Esophagus (tissue), 2 donors: Measurements from ENCODE around the gene CNN2. TPM values are rescaled to one million over a fixed set of nuclear protein-coding genes. Genes with fewer than 3 reads are reported as not detected.

Source experiments
- H3K27ac ChIP-seq, 2 donors: one replicate each; pipeline ENCODE4 v1.5.1; 2013; ENCODE audit warnings: low read depth in 2 of 2, mild to moderate bottlenecking in 2 of 2, inconsistent platforms in 1 of 2, low read length in 1 of 2, moderate library complexity in 1 of 2
- H3K27me3 ChIP-seq, 2 donors: one replicate each; pipeline ENCODE4 v1.6.1; 2013; ENCODE audit warnings: low read length in 2 of 2, control low read depth in 1 of 2, mild to moderate bottlenecking in 1 of 2; ENCODE audit not compliant: insufficient read depth in 2 of 2, control insufficient read depth in 1 of 2
- H3K36me3 ChIP-seq, 2 donors: one replicate each; pipeline ENCODE4 v1.6.1; 2013; ENCODE audit warnings: low read length in 1 of 2; ENCODE audit not compliant: control insufficient read depth in 2 of 2, insufficient read depth in 2 of 2
- H3K4me1 ChIP-seq, 2 donors: one replicate each; pipeline ENCODE4 v1.6.1; 2013; ENCODE audit warnings: low read length in 1 of 2; ENCODE audit not compliant: control insufficient read depth in 2 of 2, insufficient read depth in 2 of 2
- H3K4me3 ChIP-seq, 2 donors: one replicate each; pipeline ENCODE4 v1.5.1; 2013; ENCODE audit warnings: low read length in 2 of 2, mild to moderate bottlenecking in 2 of 2, low read depth in 1 of 2, moderate library complexity in 1 of 2
- H3K9me3 ChIP-seq, 2 donors: one replicate each; pipeline ENCODE4 v1.6.1; 2013; ENCODE audit warnings: mild to moderate bottlenecking in 2 of 2, low read depth in 1 of 2, low read length in 1 of 2, moderate library complexity in 1 of 2; ENCODE audit not compliant: control insufficient read depth in 2 of 2, insufficient read depth in 1 of 2
- WGBS, 2 donors: extraction: QIAGEN DNeasy Blood & Tissue Kit; methylation state at CpG; one replicate each; pipeline ENCODE4 v1.1.7; 2013; 5-methylcytosine and 5-hydroxymethylcytosine counted together
- polyA plus RNA-seq, 2 donors: library from polyadenylated mRNA; stranded (reverse); fragments of 200-250 nt; gene quantifications; one replicate each; pipeline ENCODE4 v1.2.3, GENCODE V29; 2013
- donor health status: healthy with polysubstance abuse.
- donor health status: Bipolar disorder and iron deficiency.

CNN2 gene
- polyA plus RNA-seq, 2 donors = 84.4 to 106 TPM

DNA sequence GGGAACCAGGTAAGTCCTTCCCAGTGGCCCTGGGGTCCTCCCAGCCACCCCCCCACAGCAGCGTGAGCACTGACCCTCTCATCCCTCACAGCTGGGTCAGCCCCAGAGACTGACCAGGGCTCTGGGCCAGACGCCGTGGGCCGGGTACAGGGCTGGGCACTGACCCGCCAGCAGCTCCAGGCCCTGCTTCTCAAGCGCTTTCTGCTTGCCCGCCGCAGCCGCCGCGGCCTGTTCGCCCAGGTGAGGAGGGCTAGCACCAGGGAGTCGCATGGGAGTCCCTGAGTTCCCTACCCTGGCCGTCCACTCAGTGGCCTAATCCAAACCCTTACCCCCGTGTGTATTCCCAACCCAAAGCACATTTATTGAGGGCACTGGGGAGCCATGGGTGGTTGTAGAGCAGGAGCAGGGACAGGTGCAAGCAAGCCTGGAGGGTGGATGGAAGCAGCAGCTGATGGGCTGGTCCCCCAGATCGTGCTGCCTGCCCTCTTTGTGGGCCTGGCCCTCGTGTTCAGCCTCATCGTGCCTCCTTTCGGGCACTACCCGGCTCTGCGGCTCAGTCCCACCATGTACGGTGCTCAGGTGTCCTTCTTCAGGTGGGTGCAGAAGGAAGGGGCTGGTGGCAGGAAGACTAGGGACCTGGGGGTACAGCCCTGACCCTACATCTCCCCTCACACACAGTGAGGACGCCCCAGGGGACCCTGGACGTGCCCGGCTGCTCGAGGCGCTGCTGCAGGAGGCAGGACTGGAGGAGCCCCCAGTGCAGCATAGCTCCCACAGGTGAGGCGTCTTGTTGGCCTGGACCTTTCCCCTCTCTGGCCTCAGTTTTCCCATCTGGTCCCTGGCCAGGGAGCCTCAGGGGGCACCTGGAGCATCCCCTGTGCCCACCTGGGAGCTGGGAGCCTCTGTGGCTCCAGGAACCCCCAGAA, 28.0 kb downstream of the CNN2 start:
- Histone ChIP-seq H3K27me3 (no peaks in the 10 kb centered on the region), H3K4me1 (no peaks in the 10 kb centered on the region), H3K9me3 (peaks cover 23 to 29% of the 10 kb centered on the region in 2 donors), H3K27ac (no peak overlapping the region), H3K4me3 (no peak overlapping the region), H3K36me3 (peaks cover 0 to 18% of the 10 kb centered on the region in 2 donors)
- 94 to 96% methylated on average over 28 of the region's 28 CpGs for WGBS, 2 donors

- WGBS, 2 donors = 93 to 94% methylated on average over 14 of the region's 14 CpGs
- Histone ChIP-seq H3K9me3 (peaks cover 23 to 29% of the 10 kb centered on the region in 2 donors), H3K4me1 (no peaks in the 10 kb centered on the region), H3K27me3 (no peaks in the 10 kb centered on the region), H3K4me3 (no peak overlapping the region), H3K27ac (no peak overlapping the region), H3K36me3 (peaks cover 0 to 18% of the 10 kb centered on the region in 2 donors)
These were observed 28.6 kb downstream of the CNN2 start for GRCh38 chr19:1055028-1055425.

DNA sequence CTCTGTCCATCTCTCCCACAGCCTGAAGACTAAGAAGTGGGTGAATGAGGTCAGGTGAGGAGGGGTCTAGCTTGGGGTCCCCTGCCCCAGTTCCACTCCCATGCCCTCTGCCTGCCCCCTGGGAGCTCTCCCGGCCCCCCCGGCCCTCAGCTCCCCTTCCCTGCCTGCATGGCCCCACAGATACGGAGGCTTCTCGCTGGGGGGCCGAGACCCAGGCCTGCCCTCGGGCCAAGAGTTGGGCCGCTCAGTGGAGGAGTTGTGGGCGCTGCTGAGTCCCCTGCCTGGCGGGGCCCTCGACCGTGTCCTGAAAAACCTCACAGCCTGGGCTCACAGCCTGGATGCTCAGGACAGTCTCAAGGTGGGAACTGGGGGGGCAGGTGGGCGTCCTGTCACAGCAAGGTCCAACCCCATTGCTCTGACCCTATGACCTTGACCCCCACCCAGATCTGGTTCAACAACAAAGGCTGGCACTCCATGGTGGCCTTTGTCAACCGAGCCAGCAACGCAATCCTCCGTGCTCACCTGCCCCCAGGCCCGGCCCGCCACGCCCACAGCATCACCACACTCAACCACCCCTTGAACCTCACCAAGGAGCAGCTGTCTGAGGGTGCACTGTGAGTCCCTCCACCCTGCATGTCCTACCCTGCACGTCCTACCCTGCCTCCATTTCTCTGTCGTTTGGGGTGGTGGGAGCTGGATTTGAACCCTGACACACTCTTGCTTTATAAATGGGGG, 29.6 kb downstream of the CNN2 start:
- WGBS, 2 donors = 96 to 97% methylated on average over 20 of the region's 20 CpGs
- Histone ChIP-seq H3K27ac (no peak overlapping the region), H3K9me3 (peaks cover 23 to 29% of the 10 kb centered on the region in 2 donors), H3K4me1 (no peaks in the 10 kb centered on the region), H3K36me3 (peaks cover 0 to 15% of the 10 kb centered on the region in 2 donors), H3K27me3 (no peaks in the 10 kb centered on the region), H3K4me3 (no peak overlapping the region)

DNA sequence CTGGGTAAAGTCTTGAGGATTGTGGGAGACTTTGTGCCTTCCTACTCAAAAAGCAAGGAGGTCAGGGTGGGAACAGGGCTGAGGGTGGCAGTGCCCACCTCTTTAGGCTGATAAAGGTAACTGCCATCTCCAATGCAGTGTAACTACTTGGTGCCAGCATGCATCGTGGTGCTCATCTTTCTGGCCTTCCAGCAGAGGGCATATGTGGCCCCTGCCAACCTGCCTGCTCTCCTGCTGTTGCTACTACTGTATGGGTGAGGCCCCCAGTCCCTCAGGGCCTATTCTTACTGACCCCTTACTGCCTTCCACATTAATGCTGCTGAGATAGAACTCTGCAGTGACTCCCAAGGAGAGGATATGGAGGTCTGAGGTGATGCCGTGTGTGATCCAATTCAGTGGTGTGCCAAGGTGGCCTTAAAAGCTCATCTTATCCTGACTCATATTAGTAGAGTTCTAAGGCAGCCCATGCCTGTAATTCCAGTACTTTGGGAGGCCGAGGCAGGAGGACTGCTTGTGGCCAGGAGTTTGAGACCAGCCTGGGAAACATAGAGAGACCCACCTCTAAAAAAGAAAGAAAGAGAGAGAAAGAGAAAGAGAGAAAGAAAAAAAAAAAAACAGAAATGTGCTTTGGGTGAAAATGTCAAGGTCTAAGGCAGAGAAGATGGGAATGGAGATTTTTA, 30.9 kb downstream of the CNN2 start:
- H3K27me3 ChIP-seq = no peaks in the 10 kb centered on the region
- no peak overlapping the region for H3K4me3 ChIP-seq
- peaks cover 23 to 29% of the 10 kb centered on the region in 2 donors for H3K9me3 ChIP-seq
- peaks cover 0 to 1% of the 10 kb centered on the region in 2 donors for H3K4me1 ChIP-seq
- H3K27ac ChIP-seq = no peak overlapping the region
- WGBS, 2 donors = 47 to 52% methylated on average over 3 of the region's 3 CpGs
- H3K36me3 ChIP-seq = peaks cover 0 to 15% of the 10 kb centered on the region in 2 donors

DNA sequence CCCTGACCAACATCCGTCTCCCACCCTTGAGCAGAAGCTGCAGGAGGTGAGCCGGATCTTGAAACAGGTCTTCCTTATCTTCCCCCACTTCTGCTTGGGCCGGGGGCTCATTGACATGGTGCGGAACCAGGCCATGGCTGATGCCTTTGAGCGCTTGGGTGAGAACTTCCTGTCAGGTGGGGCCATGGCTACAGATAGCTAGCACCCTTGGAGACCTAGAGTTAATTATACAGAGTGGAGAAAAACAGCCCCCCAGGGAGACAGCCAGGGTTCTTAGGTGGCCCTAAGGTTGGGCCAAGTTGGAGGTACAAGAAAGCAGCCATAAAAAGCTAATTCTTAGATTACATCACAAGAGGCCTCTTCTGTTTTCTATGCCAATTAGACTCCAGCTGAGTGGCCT, 31.7 kb downstream of the CNN2 start:
- Histone ChIP-seq H3K9me3 (peaks cover 23 to 29% of the 10 kb centered on the region in 2 donors), H3K4me1 (peaks cover 0 to 2% of the 10 kb centered on the region in 2 donors), H3K4me3 (no peak overlapping the region), H3K36me3 (peaks cover 0 to 15% of the 10 kb centered on the region in 2 donors), H3K27me3 (no peaks in the 10 kb centered on the region), H3K27ac (no peak overlapping the region)
- WGBS, 2 donors = 95 to 100% methylated on average over 5 of the region's 5 CpGs

DNA sequence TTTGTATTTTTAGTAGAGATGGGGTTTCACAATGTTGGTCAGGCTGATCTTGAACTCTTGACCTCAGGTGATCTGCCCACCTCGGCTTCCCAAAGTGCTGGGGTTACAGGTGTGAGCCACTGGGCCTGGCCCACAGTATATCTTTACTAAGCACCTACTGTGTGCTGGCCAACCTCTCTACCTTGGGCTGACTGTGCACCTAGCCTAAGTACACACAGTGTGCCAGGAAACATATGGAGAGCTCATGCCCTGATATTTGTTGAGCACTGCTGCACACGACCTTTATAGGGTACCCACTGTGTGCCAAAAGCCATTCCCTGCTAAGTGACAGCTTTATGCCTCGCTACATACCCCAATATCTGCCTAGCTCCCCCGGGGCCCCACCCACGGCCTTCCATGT, 34.3 kb downstream of the CNN2 start:
- Histone ChIP-seq H3K27me3 (no peaks in the 10 kb centered on the region), H3K4me3 (no peak overlapping the region), H3K27ac (no peak overlapping the region), H3K36me3 (peaks cover 0 to 15% of the 10 kb centered on the region in 2 donors), H3K4me1 (peaks cover 0 to 2% of the 10 kb centered on the region in 2 donors), H3K9me3 (peaks cover 23 to 29% of the 10 kb centered on the region in 2 donors)
- 85 to 86% methylated on average over 5 of the region's 5 CpGs for WGBS, 2 donors

GRCh38 chr19:1061987-1062386, 35.6 kb downstream of the CNN2 start:
- Histone ChIP-seq H3K36me3 (peaks cover 0 to 9% of the 10 kb centered on the region in 2 donors), H3K9me3 (peaks cover 15 to 17% of the 10 kb centered on the region in 2 donors), H3K4me1 (peaks cover 4 to 8% of the 10 kb centered on the region in 2 donors), H3K27me3 (no peaks in the 10 kb centered on the region), H3K27ac (no peak overlapping the region), H3K4me3 (no peak overlapping the region)
- WGBS, 2 donors = 89 to 97% methylated on average over 20 of the region's 20 CpGs

DNA sequence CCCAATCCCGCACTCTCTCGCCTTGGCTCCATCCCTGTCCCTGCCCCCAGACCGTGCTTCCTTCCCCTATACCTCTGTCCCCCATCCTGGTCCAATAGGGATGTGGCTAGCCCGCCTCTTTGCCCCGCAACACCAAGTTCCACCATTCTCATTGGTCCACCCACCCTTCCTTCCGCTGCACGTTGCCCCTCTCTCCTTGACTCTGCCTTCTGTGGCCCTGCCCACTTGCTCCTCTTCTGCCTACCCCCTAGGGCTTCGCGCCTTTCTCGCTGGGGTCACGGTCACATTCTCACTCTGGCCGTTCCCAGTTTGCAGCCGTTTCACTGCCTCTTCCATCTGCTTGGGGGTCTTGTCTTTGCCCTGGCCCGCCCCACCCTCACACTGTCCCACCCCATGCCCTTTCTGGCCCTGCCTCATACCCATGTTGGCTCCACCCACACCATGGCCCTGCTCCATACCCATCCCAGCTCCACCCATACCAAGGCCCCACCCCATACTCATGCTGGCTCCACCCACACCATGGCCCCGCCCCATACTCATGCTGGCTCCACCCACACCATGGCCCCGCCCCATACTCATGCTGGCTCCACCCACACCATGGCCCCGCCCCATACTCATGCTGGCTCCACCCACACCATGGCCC, 36.1 kb downstream of the CNN2 start:
- WGBS, 2 donors = 78 to 94% methylated on average over 14 to 17 of the region's 17 CpGs
- peaks cover 5 to 8% of the 10 kb centered on the region in 2 donors for H3K4me1 ChIP-seq
- no peak overlapping the region for H3K27ac ChIP-seq
- peaks cover 12 to 13% of the 10 kb centered on the region in 2 donors for H3K9me3 ChIP-seq
- peaks cover 0 to 4% of the 10 kb centered on the region in 2 donors for H3K27me3 ChIP-seq
- no peak overlapping the region for H3K4me3 ChIP-seq
- H3K36me3 ChIP-seq = peaks cover 0 to 7% of the 10 kb centered on the region in 2 donors
